Brain microvascular endothelial cell (primary cell): ENCODE measurements around the gene SAE1.
"Not testable (repeated sequence)": the region's sequence is repeated elsewhere in the genome, so short reads cannot be mapped to it uniquely, and the experiment has no call there.

Experiments
- DNase-seq: peaks from one replicate; pipeline ENCODE4 v3.0.0-alpha.2; 2020
- H3K27ac ChIP-seq: fragments of 250-450 bp; sonication (Bioruptor Pico); 2 replicates; pipeline ENCODE4 v1.5.1; 2020; ENCODE audit warnings: mild to moderate bottlenecking, moderate library complexity
- H3K27me3 ChIP-seq: fragments of 250-450 bp; sonication (Bioruptor Pico); replicated peaks from 2 replicates; pipeline ENCODE4 v1.5.1; 2020; ENCODE audit warnings: mild to moderate bottlenecking
- H3K36me3 ChIP-seq: fragments of 250-450 bp; sonication (Bioruptor Pico); replicated peaks from 2 replicates; pipeline ENCODE4 v1.5.1; 2020; ENCODE audit warnings: mild to moderate bottlenecking
- H3K4me3 ChIP-seq: 2 replicates; pipeline ENCODE4 v1.5.1; 2011; ENCODE audit warnings: low read depth, mild to moderate bottlenecking, control low read depth, low read length, moderate library complexity
- CTCF ChIP-seq: IDR thresholded peaks from 2 replicates; pipeline ENCODE4 v1.5.1; 2011; ENCODE audit warnings: low read depth, mild to moderate bottlenecking, moderate library complexity, low read length, control low read depth, inconsistent platforms; ENCODE audit errors: missing control alignments
- in situ Hi-C: cut with HindIII; loops from 2 replicates; pipeline ENCODE4 v1.10.0; 2017; ENCODE audit warnings: low sequenced_read_pairs, low pct_ligation_motif_present

Gene SAE1

GRCh38 chr19:47240996-47241918 is 110.6 kb downstream of the SAE1 start:
- peak; percentile 68 for DNase-seq
- in situ Hi-C loops: no loop called here
- no peak for TF ChIP-seq CTCF
- H3K4me3 ChIP-seq: peak overlapping the region; percentile 9
- H3K27me3 ChIP-seq: no peaks in the 10 kb centered on the region
- no peak overlapping the region for H3K27ac ChIP-seq
- H3K36me3 ChIP-seq: no peaks in the 10 kb centered on the region

- DNase-seq: no peak
- TF ChIP-seq CTCF: no peak
- H3K36me3 ChIP-seq: no peaks in the 10 kb centered on the region
- H3K27me3 ChIP-seq: no peaks in the 10 kb centered on the region
- H3K27ac ChIP-seq: no peak overlapping the region
- no peak overlapping the region for H3K4me3 ChIP-seq
- in situ Hi-C loops: no loop called here
These were observed 111.4 kb downstream of the SAE1 start for GRCh38 chr19:47241919-47242577.

GRCh38 chr19:47243364-47243775 is 112.7 kb downstream of the SAE1 start:
- in situ Hi-C loops: no loop called here
- DNase-seq: no peak
- H3K4me3 ChIP-seq: peak overlapping the region; percentile 35
- no peak overlapping the region for H3K27ac ChIP-seq
- no peaks in the 10 kb centered on the region for H3K36me3 ChIP-seq
- TF ChIP-seq CTCF: no peak
- no peaks in the 10 kb centered on the region for H3K27me3 ChIP-seq

GRCh38 chr19:47243776-47244547 is 113.3 kb downstream of the SAE1 start:
- Histone ChIP-seq H3K27me3 (no peaks in the 10 kb centered on the region), H3K36me3 (no peaks in the 10 kb centered on the region), H3K4me3 (peak overlapping the region; percentile 43), H3K27ac (peak overlapping the region; percentile 59)
- TF ChIP-seq CTCF: peak; percentile 79
- in situ Hi-C loops: no loop called here
- peak; percentile 95 for DNase-seq

- TF ChIP-seq CTCF: peak; percentile 96
- H3K36me3 ChIP-seq: no peaks in the 10 kb centered on the region
- H3K27me3 ChIP-seq: no peaks in the 10 kb centered on the region
- in situ Hi-C loops: no loop called here
- no peak overlapping the region for H3K27ac ChIP-seq
- no peak overlapping the region for H3K4me3 ChIP-seq
- DNase-seq: peak; percentile 74
These were observed 116.8 kb downstream of the SAE1 start for GRCh38 chr19:47247308-47247990.

- in situ Hi-C loops, H3K4me3 ChIP-seq, H3K27me3 ChIP-seq, DNase-seq, H3K36me3 ChIP-seq: not testable (repeated sequence)
- H3K27ac ChIP-seq: peak overlapping the region; percentile 61
These were observed 122.4 kb downstream of the SAE1 start for GRCh38 chr19:47253016-47253415.
